A549 (cell line): ENCODE data around the gene ZNF385B. TPM values are rescaled to one million over a fixed set of nuclear protein-coding genes. Genes with fewer than 3 reads are reported as not detected.

Source experiments
- ATAC-seq, 2 experiments: fragments of 200-7000 bp in 1 of 2; fragments of >200 bp in 1 of 2; cut with Nextera tagmentation in 1 of 2; cut with Tn5 transposase in 1 of 2; 3 replicates each; pipeline versions ENCODE4 v1.8.0 to v1.9.1; 2018 to 2020; ENCODE audit warnings: mild to moderate bottlenecking in 1 of 2, moderate library complexity in 1 of 2
- CTCF ChIA-PET: fragments of 300-600 bp; sonication (Branson Sonifier 250); formaldehyde crosslinking; extraction: SDS; loops from one replicate; lab custom pipeline; 2021; ENCODE audit warnings: antibody characterized with exemption, inconsistent platforms; lab: Yijun Ruan, JAX
- POLR2A ChIA-PET: fragments of 350-600 bp; formaldehyde crosslinking; extraction: SDS; loops from one replicate; lab custom pipeline; 2021; ENCODE audit warnings: antibody characterized with exemption, inconsistent platforms; lab: Yijun Ruan, JAX
- DNase-seq, 2 experiments: peaks; one replicate each; pipeline versions ENCODE4 v3.0.0 to v3.0.0-alpha.2; 2011 to 2016; ENCODE audit warnings: low read depth in 1 of 2, low spot score in 1 of 2
- FAIRE-seq: peaks from 2 replicates; lab custom pipeline; 2011; peaks lifted over from hg19 to GRCh38; lab: Jason Lieb, UNC
- H3K27ac ChIP-seq, 2 experiments: fragments of >200 bp; sonication (Bioruptor Twin); formaldehyde crosslinking; 3 replicates each; pipeline ENCODE4 v1.5.1; 2016 to 2017
- H3K4me1 ChIP-seq: fragments of >200 bp; sonication (Bioruptor Twin); formaldehyde crosslinking; 3 replicates; pipeline ENCODE4 v1.6.1; 2016
- H3K4me2 ChIP-seq: fragments of >200 bp; sonication (Bioruptor Twin); formaldehyde crosslinking; 3 replicates; pipeline ENCODE4 v1.6.1; 2016
- H3K4me3 ChIP-seq: fragments of >200 bp; sonication (Bioruptor Twin); formaldehyde crosslinking; 3 replicates; pipeline ENCODE4 v1.5.1; 2016
- H3K9me3 ChIP-seq: fragments of >200 bp; sonication (Bioruptor Twin); formaldehyde crosslinking; 3 replicates; pipeline ENCODE4 v1.6.1; 2016
- ATOH8 ChIP-seq: fragments of 250-450 bp; sonication (Bioruptor Pico); IDR thresholded peaks from 2 replicates; pipeline ENCODE4 v1.5.0; 2020; ENCODE audit warnings: low read depth, mild to moderate bottlenecking, moderate library complexity
- BCL3 ChIP-seq: fragments of >200 bp; sonication (Bioruptor Twin); formaldehyde crosslinking; IDR thresholded peaks from 3 replicates; pipeline ENCODE4 v1.6.1; 2016
- BHLHE40 ChIP-seq: IDR thresholded peaks from 2 replicates; pipeline ENCODE4 v1.6.1; 2012; ENCODE audit warnings: low read depth, low read length, inconsistent platforms
- CBX2 ChIP-seq: fragments of 200-600 bp; sonication (generic); IDR thresholded peaks from 2 replicates; pipeline ENCODE4 v1.6.1; 2016; ENCODE audit warnings: low read depth, mild to moderate bottlenecking, borderline replicate concordance
- CTCF ChIP-seq: fragments of >200 bp; sonication (Bioruptor Twin); formaldehyde crosslinking; IDR thresholded peaks from 3 replicates; pipeline ENCODE4 v1.5.1; 2016
- EHF ChIP-seq: fragments of 250-450 bp; sonication (Bioruptor Pico); IDR thresholded peaks from 2 replicates; pipeline ENCODE4 v1.5.0; 2020; ENCODE audit warnings: mild to moderate bottlenecking
- EHMT2 ChIP-seq: fragments of 200-600 bp; sonication (generic); IDR thresholded peaks from 2 replicates; pipeline ENCODE4 v1.6.1; 2016; ENCODE audit warnings: antibody characterized with exemption, low read depth, mild to moderate bottlenecking, moderate library complexity
- FOSB ChIP-seq: fragments of 250-450 bp; sonication (Bioruptor Pico); IDR thresholded peaks from 2 replicates; pipeline ENCODE4 v1.5.0; 2020; ENCODE audit warnings: mild to moderate bottlenecking, moderate library complexity
- FOXS1 ChIP-seq: fragments of 250-450 bp; sonication (Bioruptor Pico); IDR thresholded peaks from 2 replicates; pipeline ENCODE4 v1.5.0; 2020; ENCODE audit warnings: mild to moderate bottlenecking, moderate library complexity
- HDAC2 ChIP-seq: fragments of 200-600 bp; sonication (generic); IDR thresholded peaks from 2 replicates; pipeline ENCODE4 v1.6.1; 2016
- HES2 ChIP-seq: fragments of >200 bp; sonication (Bioruptor Twin); formaldehyde crosslinking; IDR thresholded peaks from 2 replicates; pipeline ENCODE4 v1.6.1; 2016
- HEYL ChIP-seq: fragments of 250-450 bp; sonication (Bioruptor Pico); IDR thresholded peaks from 2 replicates; pipeline ENCODE4 v1.8.0; 2021; ENCODE audit warnings: mild to moderate bottlenecking, moderate library complexity
- HMGXB4 ChIP-seq: fragments of 250-450 bp; sonication (Bioruptor Pico); IDR thresholded peaks from 2 replicates; pipeline ENCODE4 v1.5.0; 2021; ENCODE audit warnings: mild to moderate bottlenecking, moderate library complexity, borderline replicate concordance
- HOXB5 ChIP-seq: fragments of 250-450 bp; sonication (Bioruptor Pico); IDR thresholded peaks from 2 replicates; pipeline ENCODE4 v1.5.0; 2020; ENCODE audit warnings: mild to moderate bottlenecking, moderate library complexity
- JUNB ChIP-seq: fragments of >200 bp; sonication (Bioruptor Twin); formaldehyde crosslinking; IDR thresholded peaks from 2 replicates; pipeline ENCODE4 v1.6.1; 2016
- KDM5A ChIP-seq: fragments of 200-600 bp; sonication (generic); IDR thresholded peaks from 2 replicates; pipeline ENCODE4 v1.6.1; 2016; ENCODE audit warnings: antibody characterized with exemption, mild to moderate bottlenecking
- MAFK ChIP-seq: fragments of 450-650 bp; IDR thresholded peaks from 2 replicates; pipeline ENCODE4 v1.6.1; 2014; ENCODE audit not compliant: partially characterized antibody
- MAX ChIP-seq: IDR thresholded peaks from 2 replicates; pipeline ENCODE4 v1.6.1; 2012
- NPAS2 ChIP-seq: fragments of 250-450 bp; sonication (Bioruptor Pico); IDR thresholded peaks from 2 replicates; pipeline ENCODE4 v1.8.0; 2022; ENCODE audit warnings: mild to moderate bottlenecking, moderate library complexity, borderline replicate concordance
- PBX3 ChIP-seq: IDR thresholded peaks from 2 replicates; pipeline ENCODE4 v1.6.1; 2012
- POLR2AphosphoS2 ChIP-seq: conservative IDR thresholded peaks from 2 replicates; pipeline ENCODE4 v1.6.1; 2012; ENCODE audit warnings: low read length, improper control_type of control experiment, inconsistent platforms
- RARB ChIP-seq: fragments of 250-450 bp; sonication (Bioruptor Pico); IDR thresholded peaks from 2 replicates; pipeline ENCODE4 v1.8.0; 2021; ENCODE audit warnings: mild to moderate bottlenecking, moderate library complexity
- RCOR1 ChIP-seq: fragments of 150-350 bp; IDR thresholded peaks from 2 replicates; pipeline ENCODE4 v1.6.1; 2014; ENCODE audit warnings: antibody characterized with exemption, low read length, low read depth
- RFX5 ChIP-seq: fragments of 450-650 bp; IDR thresholded peaks from 2 replicates; pipeline ENCODE4 v1.7.1; 2014; ENCODE audit warnings: antibody characterized with exemption, mild to moderate bottlenecking, moderate library complexity
- RNF2 ChIP-seq: fragments of 200-600 bp; sonication (generic); IDR thresholded peaks from 2 replicates; pipeline ENCODE4 v1.6.1; 2016; ENCODE audit warnings: low read depth, mild to moderate bottlenecking, antibody characterized with exemption, moderate library complexity, borderline replicate concordance
- TP53 ChIP-seq: fragments of 250-450 bp; sonication (Bioruptor Pico); IDR thresholded peaks from 2 replicates; pipeline ENCODE4 v1.5.0; 2021; ENCODE audit warnings: mild to moderate bottlenecking, moderate library complexity
- ZNF302 ChIP-seq: fragments of 250-450 bp; sonication (Bioruptor Pico); IDR thresholded peaks from 2 replicates; pipeline ENCODE4 v1.9.0; 2021; ENCODE audit warnings: inconsistent platforms, mild to moderate bottlenecking, moderate library complexity
- WGBS: methylation state at CpG from one replicate; pipeline ENCODE4 v1.1.6; 2017; ENCODE audit errors: missing lambda C conversion rate; 5-methylcytosine and 5-hydroxymethylcytosine counted together
- polyA plus RNA-seq, 4 experiments: library from polyadenylated mRNA; depleted of rRNA in 3 of 4; stranded (reverse); fragments of >200 nt; fragmentation: RNase III in 1 of 4; extraction: RNeasy Plus Mini Kit Qiagen cat#74134 plus additional on column Dnase treatment in 1 of 4; gene quantifications; 2 replicates in 3 of 4; 3 replicates in 1 of 4; pipeline ENCODE4 v1.2.3, GENCODE V29; 2011 to 2017

The ZNF385B gene
- polyA plus RNA-seq, 2 of the 4 experiments (the other 2 are of a cell fraction) = not detected

- TF ChIP-seq MAFK (peak; percentile 16), FOXS1 (no peak)
- TF ChIP-seq, all 56 proteins: peak for 1
- ChIA-PET POLR2A (no interaction called here), CTCF (no interaction called here)
- FAIRE-seq (no peak), ATAC-seq (no peak), DNase-seq (no peak)
- no peak overlapping the region for H3K27ac ChIP-seq
- H3K4me1 ChIP-seq = no peaks in the 10 kb centered on the region
- no peak overlapping the region for H3K4me2 ChIP-seq
- H3K9me3 ChIP-seq = no peaks in the 10 kb centered on the region
- H3K4me3 ChIP-seq = no peak overlapping the region
These were observed 137.0 kb downstream of the ZNF385B start for GRCh38 chr2:179724403-179724802.

- TF ChIP-seq CTCF (no peak), TP53 (CRISPR knock-in tag) (no peak), KDM5A (no peak), RARB (CRISPR knock-in tag) (no peak), RNF2 (no peak), NPAS2 (CRISPR knock-in tag) (no peak), BHLHE40 (no peak), MAX (no peak), HEYL (CRISPR knock-in tag) (no peak), ZNF302 (no peak), HES2 (no peak), HDAC2 (no peak), PBX3 (no peak), RCOR1 (no peak), ATOH8 (CRISPR knock-in tag) (no peak), EHMT2 (no peak), FOXS1 (no peak), RFX5 (no peak)
- FAIRE-seq (no peak), DNase-seq (no peak), ATAC-seq (no peak)
- no peak overlapping the region for H3K4me3 ChIP-seq
- no peaks in the 10 kb centered on the region for H3K9me3 ChIP-seq
- H3K4me1 ChIP-seq = no peaks in the 10 kb centered on the region
- no peak overlapping the region for H3K4me2 ChIP-seq
- no peak overlapping the region for H3K27ac ChIP-seq
- ChIA-PET CTCF (interaction anchor here (0.6 kb wide), 1 partner anchor 696 kb away, joined by 4 read pairs; no protein-coding TSS in a partner anchor), POLR2A (no interaction called here)
These were observed 141.1 kb downstream of the ZNF385B start for GRCh38 chr2:179720173-179720772.

GRCh38 chr2:179715871-179716270, 145.5 kb downstream of the ZNF385B start:
- Histone ChIP-seq H3K27ac (no peak overlapping the region), H3K4me2 (no peak overlapping the region), H3K4me1 (no peaks in the 10 kb centered on the region), H3K4me3 (no peak overlapping the region), H3K9me3 (no peaks in the 10 kb centered on the region)
- DNase-seq = no peak
- no peak for ATAC-seq
- CTCF ChIA-PET = no interaction called here
- no peak for FAIRE-seq
- 49% methylated on average over 1 of the region's 1 CpG for WGBS
- POLR2A ChIA-PET = no interaction called here
- no peak for TF ChIP-seq ATOH8 (CRISPR knock-in tag)
- no peak for TF ChIP-seq HDAC2
- no peak for TF ChIP-seq BHLHE40
- no peak for TF ChIP-seq BCL3
- no peak for TF ChIP-seq KDM5A
- TF ChIP-seq FOSB = no peak
- no peak for TF ChIP-seq CBX2
- no peak for TF ChIP-seq HOXB5 (CRISPR knock-in tag)
- TF ChIP-seq HMGXB4 (CRISPR knock-in tag) = no peak
- TF ChIP-seq POLR2AphosphoS2 = no peak
- TF ChIP-seq EHF = no peak
- no peak for TF ChIP-seq RARB (CRISPR knock-in tag)
- TF ChIP-seq TP53 (CRISPR knock-in tag) = no peak
- no peak for TF ChIP-seq JUNB
